ENCODE data around the gene C10orf143. TPM values are rescaled to one million over a fixed set of nuclear protein-coding genes. Genes with fewer than 3 reads are reported as not detected.

C10orf143 gene
- total and polyA plus RNA-seq, 2 of the 4 experiments (the other 2 are of a cell fraction), result 0.36 to 0.60 TPM

- DNase-seq, result no peak
- Histone ChIP-seq H3K4ac (ENCODE audit: low read depth, low read length) (no peak overlapping the region), H3K79me1 (ENCODE audit: low read depth in 1 of 2, low read length in 2 of 2) (no peaks in the 10 kb centered on the region), H3K23ac (ENCODE audit: low read depth, low read length) (no peak overlapping the region), H3K36me3 (ENCODE audit: control insufficient read depth, insufficient read depth, low read length) (no peaks in the 10 kb centered on the region), H3K14ac (replicated peaks; ENCODE audit: low read depth, low read length) (no peak overlapping the region), H2BK5ac (ENCODE audit: low read depth, low read length, poor library complexity, severe bottlenecking) (no peak overlapping the region), H4K20me1 (ENCODE audit: insufficient read depth, low read length) (no peaks in the 10 kb centered on the region), H3K27me3 (ENCODE audit: control insufficient read depth, insufficient read depth, low read length) (no peaks in the 10 kb centered on the region), H4K91ac (ENCODE audit: insufficient read depth, low read depth, low read length) (no peak overlapping the region), H3K56ac (ENCODE audit: extremely low read depth, insufficient read depth, low read length) (no peak overlapping the region), H3K9me1 (ENCODE audit: insufficient read depth, low read length) (no peaks in the 10 kb centered on the region), H3K9ac (ENCODE audit: low read depth, low read length) (no peak overlapping the region), H2BK20ac (ENCODE audit: low read depth, low read length) (no peak overlapping the region), H3K9me3 (ENCODE audit: control insufficient read depth, insufficient read depth, low read length) (peaks cover 10% of the 10 kb centered on the region), H3K18ac (ENCODE audit: low read depth, low read length) (no peak overlapping the region), H2BK120ac (ENCODE audit: low read depth, low read length) (no peak overlapping the region), H4K5ac (ENCODE audit: low read depth, low read length) (no peak overlapping the region), H3K4me3 (ENCODE audit: insufficient read depth, low read depth, low read length) (no peak overlapping the region), H2BK15ac (ENCODE audit: low read depth, low read length) (no peak overlapping the region), H3K4me1 (ENCODE audit: control insufficient read depth, insufficient read depth, low read length) (no peaks in the 10 kb centered on the region), H3K4me2 (ENCODE audit: low read depth, low read length) (no peak overlapping the region), H2AK5ac (ENCODE audit: low read depth, low read length) (no peak overlapping the region), H3K27ac (ENCODE audit: insufficient read depth, low read length) (no peak overlapping the region), H4K8ac (ENCODE audit: low read depth in 2 of 2, low read length in 2 of 2) (no peak overlapping the region), H2AK9ac (replicated peaks; ENCODE audit: low read depth, low read length, poor library complexity) (no peak overlapping the region), H2AFZ (replicated peaks; ENCODE audit: low read length, poor library complexity) (no peak overlapping the region)
- intact Hi-C loops (cut with micrococcal nuclease), result no loop called here
- BruUV-seq (replicated peaks), result no TSS peak
- POLR2A ChIA-PET (ENCODE audit: unreplicated experiment), result no interaction called here
- in situ Hi-C loops (cut with MboI; ENCODE audit: low sequenced_read_pairs), result no loop called here
- TF ChIP-seq RAD21 (IDR thresholded peaks at IDR 0.05; ENCODE audit: low read length) (no peak), NFE2L2 (IDR thresholded peaks at IDR 0.05; ENCODE audit: low read depth, low read length) (no peak), USF2 (IDR thresholded peaks at IDR 0.05; ENCODE audit: low read depth, low read length) (no peak)
- dilution Hi-C loops (cut with HindIII; ENCODE audit: low sequenced_read_pairs, unreplicated experiment), result no loop called here
- WGBS, 2 experiments (ENCODE audit: extremely low coverage in 2 of 2, insufficient read length in 1 of 2), result no CpG with 5 or more reads among the region's 9 CpGs
- CTCF ChIA-PET, result interaction anchor here (0.6 kb wide), 1 partner anchor 19 kb away, joined by 4 read pairs; no protein-coding TSS in a partner anchor
- no peak for ATAC-seq (ENCODE audit: low read depth)
These were observed 58.4 kb downstream of the C10orf143 start for GRCh38 chr10:130052193-130052592.
